ENCODE results near the gene SPG11.
A peak's percentile ranks its signal among the peaks of the same experiment; 100 is the strongest.

The SPG11 gene

GRCh38 chr15:44574734-44575133 is 88.7 kb downstream of the SPG11 start:
- no peak for DNase-seq (ENCODE audit: low spot score)
- TF ChIP-seq, protein P1, sequence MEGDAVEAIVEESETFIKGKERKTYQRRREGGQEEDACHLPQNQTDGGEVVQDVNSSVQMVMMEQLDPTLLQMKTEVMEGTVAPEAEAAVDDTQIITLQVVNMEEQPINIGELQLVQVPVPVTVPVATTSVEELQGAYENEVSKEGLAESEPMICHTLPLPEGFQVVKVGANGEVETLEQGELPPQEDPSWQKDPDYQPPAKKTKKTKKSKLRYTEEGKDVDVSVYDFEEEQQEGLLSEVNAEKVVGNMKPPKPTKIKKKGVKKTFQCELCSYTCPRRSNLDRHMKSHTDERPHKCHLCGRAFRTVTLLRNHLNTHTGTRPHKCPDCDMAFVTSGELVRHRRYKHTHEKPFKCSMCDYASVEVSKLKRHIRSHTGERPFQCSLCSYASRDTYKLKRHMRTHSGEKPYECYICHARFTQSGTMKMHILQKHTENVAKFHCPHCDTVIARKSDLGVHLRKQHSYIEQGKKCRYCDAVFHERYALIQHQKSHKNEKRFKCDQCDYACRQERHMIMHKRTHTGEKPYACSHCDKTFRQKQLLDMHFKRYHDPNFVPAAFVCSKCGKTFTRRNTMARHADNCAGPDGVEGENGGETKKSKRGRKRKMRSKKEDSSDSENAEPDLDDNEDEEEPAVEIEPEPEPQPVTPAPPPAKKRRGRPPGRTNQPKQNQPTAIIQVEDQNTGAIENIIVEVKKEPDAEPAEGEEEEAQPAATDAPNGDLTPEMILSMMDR (conservative IDR thresholded peaks at IDR 0.05; ENCODE audit: low read depth): no peak
- ChIA-PET CTCF (interaction anchor here (0.8 to 1.2 kb wide), 2 partner anchors 18 to 28 kb away, joined by 3 to 6 read pairs; no protein-coding TSS in a partner anchor), POLR2A (ENCODE audit: low non-redundant PET) (no interaction called here)
- H3K27ac ChIP-seq: no peak overlapping the region

DNA sequence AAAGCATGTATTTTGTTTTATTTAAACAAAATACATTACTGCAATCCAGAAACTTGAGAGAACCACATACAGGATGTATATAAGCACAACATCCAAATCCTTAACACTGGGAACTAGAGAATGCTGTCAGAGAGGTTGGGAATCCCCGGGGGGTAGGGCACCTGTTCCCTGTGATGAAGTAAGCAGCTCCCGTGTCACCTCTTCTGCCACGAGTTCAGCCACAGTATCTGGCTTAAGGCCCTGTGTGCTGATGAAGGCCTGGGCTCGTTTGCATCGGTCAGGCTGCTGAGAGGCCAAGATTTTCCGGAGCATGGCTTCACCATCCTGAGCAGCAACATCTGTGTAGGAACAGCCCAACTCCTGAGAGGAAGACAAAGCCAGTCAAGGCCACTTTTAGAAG is 90.1 kb downstream of the SPG11 start:
- no peak overlapping the region for H3K27ac ChIP-seq
- ChIA-PET CTCF (no interaction called here), POLR2A (ENCODE audit: low non-redundant PET) (no interaction called here)
- TF ChIP-seq, protein P1 (conservative IDR thresholded peaks at IDR 0.05; ENCODE audit: low read depth): no peak
- no peak for DNase-seq (ENCODE audit: low spot score)

DNA sequence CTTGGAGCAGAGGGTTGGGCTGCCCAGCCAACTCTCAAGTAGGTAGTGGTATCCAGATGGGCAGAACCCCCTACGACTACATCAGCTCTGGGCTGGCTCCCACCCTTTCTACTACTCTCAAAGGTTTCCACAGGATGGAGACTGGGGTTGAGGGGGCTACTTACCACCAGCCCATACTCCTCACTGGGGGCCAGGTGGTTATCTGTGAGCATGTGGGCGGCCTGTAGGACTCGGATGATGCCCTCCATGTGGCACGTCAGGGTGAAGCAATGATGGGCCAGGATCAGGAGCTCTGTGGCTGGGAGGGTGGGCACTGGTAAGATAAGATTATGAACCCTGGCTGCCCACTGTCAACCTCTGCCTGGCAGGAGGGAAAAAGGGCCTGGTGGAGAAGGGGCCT is 93.1 kb downstream of the SPG11 start:
- CTCF ChIA-PET: interaction anchor here (4.8 kb wide), 1 partner anchor 8 kb away, joined by 19 read pairs; no protein-coding TSS in a partner anchor
- H3K27ac ChIP-seq: no peak overlapping the region
- TF ChIP-seq, protein P1 (conservative IDR thresholded peaks at IDR 0.05; ENCODE audit: low read depth): no peak
- POLR2A ChIA-PET (ENCODE audit: low non-redundant PET): no interaction called here
- no peak for DNase-seq (ENCODE audit: low spot score)

DNA sequence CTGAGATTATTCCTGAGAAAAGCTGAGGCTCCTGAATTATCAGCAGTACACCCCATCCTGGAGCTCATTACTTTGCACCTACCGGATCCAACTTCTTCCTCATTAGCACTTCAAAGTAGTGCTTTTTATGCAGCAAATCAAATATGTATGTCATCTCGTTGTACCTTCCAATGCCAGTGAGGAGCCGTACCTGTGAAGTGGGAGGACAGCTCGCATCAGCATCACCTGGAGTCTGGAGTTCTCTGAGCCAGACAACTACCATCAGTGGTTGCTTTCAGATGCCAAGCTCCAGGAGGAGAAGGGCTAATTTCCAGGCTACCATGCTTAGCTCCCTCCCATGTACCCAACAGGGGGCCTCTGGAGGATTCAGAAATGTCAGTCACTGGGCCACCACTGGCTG is 94.1 kb downstream of the SPG11 start:
- H3K27ac ChIP-seq: no peak overlapping the region
- ChIA-PET CTCF (interaction anchor here (4.8 kb wide), 1 partner anchor 9 kb away, joined by 19 read pairs; no protein-coding TSS in a partner anchor), POLR2A (ENCODE audit: low non-redundant PET) (no interaction called here)
- no peak for DNase-seq (ENCODE audit: low spot score)
- TF ChIP-seq, protein P1 (conservative IDR thresholded peaks at IDR 0.05; ENCODE audit: low read depth): no peak

- no peak for DNase-seq (ENCODE audit: low spot score)
- ChIA-PET CTCF (interaction anchor here (4.8 kb wide), 1 partner anchor 10 kb away, joined by 19 read pairs; no protein-coding TSS in a partner anchor), POLR2A (ENCODE audit: low non-redundant PET) (no interaction called here)
- TF ChIP-seq, protein P1 (conservative IDR thresholded peaks at IDR 0.05; ENCODE audit: low read depth): no peak
- H3K27ac ChIP-seq: peak overlapping the region; percentile 35
These were observed 95.1 kb downstream of the SPG11 start for GRCh38 chr15:44568338-44568737.

GRCh38 chr15:44566155-44566540 is 97.3 kb downstream of the SPG11 start:
- ChIA-PET POLR2A (ENCODE audit: low non-redundant PET) (no interaction called here), CTCF (interaction anchor here (4.8 kb wide), 1 partner anchor 12 kb away, joined by 19 read pairs; no protein-coding TSS in a partner anchor)
- DNase-seq (ENCODE audit: low spot score): no peak

More at GRCh38 chr15:44566155-44566540, 97.3 kb downstream of the SPG11 start:
- 0 out of 2 replicates have a peak overlapping the region, but pooled peaks have one; percentile 7 for H3K27ac ChIP-seq
- TF ChIP-seq, protein P1 (conservative IDR thresholded peaks at IDR 0.05; ENCODE audit: low read depth): no peak
